Activated CD8-positive, alpha-beta T cell treated with anti-CD3 and anti-CD28 coated beads, Interleukin-2, amount 10 ng/mL, durations not matched to agents 7 days and 5 days (primary cell): ENCODE data around the gene MEP1A. TPM values are rescaled to one million over a fixed set of nuclear protein-coding genes. Genes with fewer than 3 reads are reported as not detected.
"Not testable (repeated sequence)": the region's sequence is repeated elsewhere in the genome, so short reads cannot be mapped to it uniquely, and the experiment has no call there.

Source experiments
- ATAC-seq: fragments of 150-1000 bp; cut with Tn5 transposase; one replicate; pipeline ENCODE4 v1.10.0; 2021; ENCODE audit warnings: moderate library complexity
- CTCF ChIA-PET: fragments of 350-600 bp; sonication (Branson Sonifier 250); formaldehyde crosslinking; loops from one replicate; lab custom pipeline; 2021; ENCODE audit warnings: antibody characterized with exemption; lab: Charles Lee
- POLR2A ChIA-PET: fragments of 350-600 bp; sonication (Branson Sonifier 250); formaldehyde crosslinking; loops from one replicate; lab custom pipeline; 2021; ENCODE audit warnings: antibody characterized with exemption; lab: Charles Lee
- DNase-seq: peaks from one replicate; pipeline ENCODE4 v3.0.0-alpha.2; 2020
- H3K27ac Mint-ChIP-seq: one replicate; pipeline ENCODE4 v1.8.0; 2021; ENCODE audit warnings: mild to moderate bottlenecking, mixed read lengths
- H3K27me3 Mint-ChIP-seq: one replicate; pipeline ENCODE4 v1.8.0; 2021; ENCODE audit warnings: low read depth, mixed read lengths
- H3K36me3 Mint-ChIP-seq: one replicate; pipeline ENCODE4 v1.8.0; 2021; ENCODE audit warnings: low read depth, mixed read lengths
- H3K4me1 Mint-ChIP-seq: one replicate; pipeline ENCODE4 v1.8.0; 2021; ENCODE audit warnings: low read depth, mixed read lengths
- H3K4me3 Mint-ChIP-seq: one replicate; pipeline ENCODE4 v1.8.0; 2021; ENCODE audit warnings: mild to moderate bottlenecking, mixed read lengths
- H3K9me3 Mint-ChIP-seq: one replicate; pipeline ENCODE4 v1.8.0; 2022; ENCODE audit warnings: mixed read lengths; ENCODE audit not compliant: insufficient read depth
- total RNA-seq, 2 experiments: library from RNA; stranded (reverse); gene quantifications; one replicate each; pipeline ENCODE4 v1.2.3, GENCODE V29; 2021

Gene MEP1A
- total RNA-seq, 2 experiments from 2014 or later = not detected

GRCh38 chr6:46758960-46759753, 34.0 kb upstream of the MEP1A start:
- DNase-seq (no peak), ATAC-seq (no peak)
- Mint-ChIP-seq H3K9me3 (no peaks in the 10 kb centered on the region), H3K27me3 (no peaks in the 10 kb centered on the region), H3K27ac (no peak overlapping the region), H3K36me3 (no peaks in the 10 kb centered on the region), H3K4me1 (no peaks in the 10 kb centered on the region), H3K4me3 (no peak overlapping the region)
- ChIA-PET CTCF (no interaction called here), POLR2A (no interaction called here)

- Mint-ChIP-seq H3K4me3 (no peak overlapping the region), H3K27ac (no peak overlapping the region), H3K36me3 (no peaks in the 10 kb centered on the region), H3K9me3 (no peaks in the 10 kb centered on the region), H3K4me1 (no peaks in the 10 kb centered on the region), H3K27me3 (no peaks in the 10 kb centered on the region)
- ATAC-seq = no peak
- no peak for DNase-seq
- CTCF ChIA-PET = no interaction called here
- POLR2A ChIA-PET = no interaction called here
Observed at GRCh38 chr6:46760925-46761324, 32.3 kb upstream of the MEP1A start.

GRCh38 chr6:46763466-46763865, 29.7 kb upstream of the MEP1A start:
- Mint-ChIP-seq H3K36me3 (no peaks in the 10 kb centered on the region), H3K4me1 (no peaks in the 10 kb centered on the region), H3K27ac (no peak overlapping the region), H3K4me3 (no peak overlapping the region), H3K9me3 (no peaks in the 10 kb centered on the region), H3K27me3 (no peaks in the 10 kb centered on the region)
- ChIA-PET CTCF (no interaction called here), POLR2A (no interaction called here)
- no peak for DNase-seq
- no peak for ATAC-seq

- H3K27ac Mint-ChIP-seq, ATAC-seq, DNase-seq, H3K27me3 Mint-ChIP-seq, H3K4me1 Mint-ChIP-seq, H3K36me3 Mint-ChIP-seq, H3K4me3 Mint-ChIP-seq, CTCF ChIA-PET, H3K9me3 Mint-ChIP-seq, POLR2A ChIA-PET: not testable (repeated sequence)
Observed at GRCh38 chr6:46764280-46764679, 28.9 kb upstream of the MEP1A start.

- Mint-ChIP-seq H3K4me3 (no peak overlapping the region), H3K9me3 (no peaks in the 10 kb centered on the region), H3K27ac (no peak overlapping the region), H3K36me3 (no peaks in the 10 kb centered on the region), H3K4me1 (no peaks in the 10 kb centered on the region), H3K27me3 (no peaks in the 10 kb centered on the region)
- no peak for DNase-seq
- ChIA-PET POLR2A (no interaction called here), CTCF (no interaction called here)
- no peak for ATAC-seq
Observed at GRCh38 chr6:46764961-46765360, 28.2 kb upstream of the MEP1A start.

GRCh38 chr6:46772016-46772415, 21.2 kb upstream of the MEP1A start:
- no peaks in the 10 kb centered on the region for H3K9me3 Mint-ChIP-seq
- H3K27me3 Mint-ChIP-seq = no peaks in the 10 kb centered on the region
- ATAC-seq (no peak), DNase-seq (no peak)
- ChIA-PET CTCF (interaction anchor here (1.3 kb wide), 1 partner anchor 14 kb away, joined by 3 read pairs; no protein-coding TSS in a partner anchor), POLR2A (no interaction called here)
- H3K4me1 Mint-ChIP-seq = no peaks in the 10 kb centered on the region
- H3K27ac Mint-ChIP-seq = no peak overlapping the region
- H3K4me3 Mint-ChIP-seq = no peak overlapping the region
- H3K36me3 Mint-ChIP-seq = no peaks in the 10 kb centered on the region

- H3K27ac Mint-ChIP-seq = no peak overlapping the region
- H3K27me3 Mint-ChIP-seq = no peaks in the 10 kb centered on the region
- DNase-seq (no peak), ATAC-seq (no peak)
- no peaks in the 10 kb centered on the region for H3K4me1 Mint-ChIP-seq
- H3K4me3 Mint-ChIP-seq = no peak overlapping the region
- ChIA-PET POLR2A (no interaction called here), CTCF (interaction anchor here (1.3 kb wide), 1 partner anchor 14 kb away, joined by 3 read pairs; no protein-coding TSS in a partner anchor)
- no peaks in the 10 kb centered on the region for H3K9me3 Mint-ChIP-seq
- H3K36me3 Mint-ChIP-seq = no peaks in the 10 kb centered on the region
Observed at GRCh38 chr6:46772762-46773161, 20.4 kb upstream of the MEP1A start.

GRCh38 chr6:46773201-46773855, 19.9 kb upstream of the MEP1A start:
- ATAC-seq = no peak
- no peak overlapping the region for H3K4me3 Mint-ChIP-seq
- no peak overlapping the region for H3K27ac Mint-ChIP-seq
- DNase-seq = no peak
- ChIA-PET POLR2A (no interaction called here), CTCF (interaction anchor here (1.3 kb wide), 1 partner anchor 13 kb away, joined by 3 read pairs; no protein-coding TSS in a partner anchor)
- H3K9me3 Mint-ChIP-seq = no peaks in the 10 kb centered on the region
- H3K4me1 Mint-ChIP-seq = no peaks in the 10 kb centered on the region
- H3K36me3 Mint-ChIP-seq = no peaks in the 10 kb centered on the region
- no peaks in the 10 kb centered on the region for H3K27me3 Mint-ChIP-seq

- H3K27me3 Mint-ChIP-seq, H3K9me3 Mint-ChIP-seq, H3K4me1 Mint-ChIP-seq, CTCF ChIA-PET, H3K36me3 Mint-ChIP-seq, ATAC-seq, H3K27ac Mint-ChIP-seq, H3K4me3 Mint-ChIP-seq, DNase-seq, POLR2A ChIA-PET: not testable (repeated sequence)
Observed at GRCh38 chr6:46774736-46775135, 18.5 kb upstream of the MEP1A start.

- H3K4me3 Mint-ChIP-seq = no peak overlapping the region
- H3K9me3 Mint-ChIP-seq = no peaks in the 10 kb centered on the region
- DNase-seq = no peak
Observed at GRCh38 chr6:46776070-46776712, 17.0 kb upstream of the MEP1A start.

GRCh38 chr6:46777476-46778346, 15.5 kb upstream of the MEP1A start:
- ChIA-PET POLR2A (no interaction called here), CTCF (no interaction called here)
- no peaks in the 10 kb centered on the region for H3K9me3 Mint-ChIP-seq
- ATAC-seq (no peak), DNase-seq (no peak)
- no peak overlapping the region for H3K4me3 Mint-ChIP-seq
- H3K36me3 Mint-ChIP-seq = no peaks in the 10 kb centered on the region
- H3K27ac Mint-ChIP-seq = no peak overlapping the region
- peaks cover 2% of the 10 kb centered on the region for H3K27me3 Mint-ChIP-seq
- H3K4me1 Mint-ChIP-seq = no peaks in the 10 kb centered on the region

More at GRCh38 chr6:46776070-46776712, 17.0 kb upstream of the MEP1A start:
- no peak overlapping the region for H3K27ac Mint-ChIP-seq
- H3K4me1 Mint-ChIP-seq = no peaks in the 10 kb centered on the region
- H3K27me3 Mint-ChIP-seq = peaks cover 2% of the 10 kb centered on the region
- ChIA-PET CTCF (no interaction called here), POLR2A (no interaction called here)
- ATAC-seq = no peak
- H3K36me3 Mint-ChIP-seq = no peaks in the 10 kb centered on the region
